ENCODE results near the gene DOCK10. TPM values are rescaled to one million over a fixed set of nuclear protein-coding genes. Genes with fewer than 3 reads are reported as not detected.

The DOCK10 gene
- total RNA-seq, 1 experiment from 2014 or later, result 1.1 TPM

DNA sequence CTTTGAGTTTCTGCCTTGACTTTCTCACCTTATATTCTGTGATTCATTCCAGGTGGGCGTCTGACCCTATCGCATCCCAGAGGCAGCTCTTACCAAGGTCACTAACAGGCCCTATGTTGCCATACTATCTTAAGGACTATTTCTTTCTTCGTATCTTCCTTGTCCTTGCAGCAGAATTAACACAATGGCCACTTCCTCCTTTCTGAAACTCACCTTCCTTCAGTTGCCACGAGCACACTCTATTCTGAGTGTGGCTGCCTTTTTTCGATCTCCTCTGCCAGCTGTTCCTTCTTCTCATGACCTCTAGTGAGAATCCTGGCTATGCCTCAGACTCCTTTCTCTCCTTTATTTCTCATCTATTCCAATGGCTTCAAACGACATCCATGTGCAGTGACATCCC is 165.7 kb downstream of the DOCK10 start:
- DNase-seq, result no peak
- Histone ChIP-seq H3K36me3 (replicated peaks; ENCODE audit: control insufficient read depth, insufficient read depth, low read length) (no peaks in the 10 kb centered on the region), H3K27me3 (ENCODE audit: control insufficient read depth, insufficient read depth, low read length) (no peaks in the 10 kb centered on the region), H3K4me3 (ENCODE audit: insufficient read depth, low read depth, low read length) (no peak overlapping the region)

DNA sequence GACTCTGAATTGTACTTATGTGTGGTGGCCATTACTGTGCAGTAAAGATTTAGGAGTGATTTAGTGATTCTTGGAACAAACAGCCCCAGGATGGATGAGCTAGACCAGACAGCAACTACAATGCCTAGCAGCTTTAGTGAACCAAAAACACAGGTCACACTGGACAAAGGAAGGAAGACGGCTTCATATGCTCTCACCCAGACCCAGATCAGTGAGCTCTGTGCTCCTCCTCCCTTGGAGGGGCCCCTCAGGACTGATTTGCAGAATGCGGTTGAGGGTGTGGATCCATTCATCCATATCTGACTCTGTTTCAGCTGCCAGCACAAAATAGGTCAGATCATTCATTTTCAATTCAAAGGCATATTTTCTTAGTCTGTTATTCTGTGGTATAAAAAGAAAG is 166.4 kb downstream of the DOCK10 start:
- Histone ChIP-seq H3K36me3 (replicated peaks; ENCODE audit: control insufficient read depth, insufficient read depth, low read length) (no peaks in the 10 kb centered on the region), H3K27me3 (ENCODE audit: control insufficient read depth, insufficient read depth, low read length) (no peaks in the 10 kb centered on the region), H3K4me3 (ENCODE audit: insufficient read depth, low read depth, low read length) (no peak overlapping the region)
- no peak for DNase-seq

DNA sequence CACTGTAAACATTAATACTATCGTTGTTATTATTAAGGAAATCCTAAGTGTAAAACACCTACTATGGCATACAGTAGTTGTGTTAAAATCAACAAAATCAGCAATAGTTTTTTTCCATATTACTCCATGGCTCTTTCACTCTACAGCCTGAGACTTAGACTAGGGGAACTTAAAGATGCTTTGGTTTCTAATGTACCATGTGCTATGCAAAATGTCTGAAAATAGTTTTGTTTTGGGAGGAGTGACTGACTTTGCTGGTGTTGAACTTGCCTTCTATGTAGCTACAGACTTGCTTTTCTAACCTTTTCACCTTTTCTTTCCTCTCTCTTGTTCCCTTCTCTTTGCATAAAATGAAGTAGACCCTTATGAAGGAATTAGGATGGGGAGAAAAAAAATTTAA is 167.1 kb downstream of the DOCK10 start:
- Histone ChIP-seq H3K27me3 (ENCODE audit: control insufficient read depth, insufficient read depth, low read length) (no peaks in the 10 kb centered on the region), H3K36me3 (replicated peaks; ENCODE audit: control insufficient read depth, insufficient read depth, low read length) (no peaks in the 10 kb centered on the region), H3K4me3 (ENCODE audit: insufficient read depth, low read depth, low read length) (no peak overlapping the region)
- no peak for DNase-seq

DNA sequence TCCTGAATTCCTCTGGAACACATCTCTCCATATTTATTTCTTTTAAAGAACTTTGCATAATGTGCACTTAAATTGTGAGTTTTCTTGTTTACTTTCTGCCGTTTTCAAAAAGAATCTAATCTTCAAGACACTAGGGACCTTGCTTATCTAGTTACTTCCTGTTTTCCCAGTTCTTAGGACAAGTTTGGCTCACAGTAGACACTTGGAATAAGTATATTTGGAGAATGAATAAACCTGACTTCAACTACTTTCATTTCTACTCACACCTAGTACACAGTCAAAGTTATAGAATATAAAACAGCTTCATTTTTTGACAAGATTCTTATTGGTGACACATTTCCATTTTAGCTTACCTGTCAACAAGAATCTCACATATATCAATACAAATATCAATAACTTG is 170.5 kb downstream of the DOCK10 start:
- DNase-seq, result no peak
- H3K4me3 ChIP-seq (ENCODE audit: insufficient read depth, low read depth, low read length), result no peak overlapping the region
- no peaks in the 10 kb centered on the region for H3K36me3 ChIP-seq (replicated peaks; ENCODE audit: control insufficient read depth, insufficient read depth, low read length)
- no peaks in the 10 kb centered on the region for H3K27me3 ChIP-seq (ENCODE audit: control insufficient read depth, insufficient read depth, low read length)

DNA sequence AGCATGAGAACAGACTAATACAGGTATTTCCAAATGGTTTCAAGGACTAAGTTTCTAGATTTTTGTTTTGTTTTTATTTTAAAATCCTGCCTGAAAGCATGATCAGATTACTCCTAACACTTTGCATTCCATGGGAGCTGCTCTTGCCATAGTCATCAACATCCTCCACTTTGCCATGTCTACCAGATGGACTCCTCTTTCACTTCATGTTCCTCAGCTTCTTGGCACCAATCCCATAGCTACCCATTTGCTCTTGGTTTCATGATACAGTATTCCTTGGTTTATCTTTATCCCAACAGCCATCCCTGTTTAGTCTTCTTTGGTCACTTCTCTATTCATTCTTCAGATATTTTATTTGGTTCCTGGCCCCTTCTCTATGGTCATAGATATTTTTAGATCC is 171.9 kb downstream of the DOCK10 start:
- H3K27me3 ChIP-seq (ENCODE audit: control insufficient read depth, insufficient read depth, low read length), result no peaks in the 10 kb centered on the region
- no peak overlapping the region for H3K4me3 ChIP-seq (ENCODE audit: insufficient read depth, low read depth, low read length)
- DNase-seq, result no peak
- no peaks in the 10 kb centered on the region for H3K36me3 ChIP-seq (replicated peaks; ENCODE audit: control insufficient read depth, insufficient read depth, low read length)

DNA sequence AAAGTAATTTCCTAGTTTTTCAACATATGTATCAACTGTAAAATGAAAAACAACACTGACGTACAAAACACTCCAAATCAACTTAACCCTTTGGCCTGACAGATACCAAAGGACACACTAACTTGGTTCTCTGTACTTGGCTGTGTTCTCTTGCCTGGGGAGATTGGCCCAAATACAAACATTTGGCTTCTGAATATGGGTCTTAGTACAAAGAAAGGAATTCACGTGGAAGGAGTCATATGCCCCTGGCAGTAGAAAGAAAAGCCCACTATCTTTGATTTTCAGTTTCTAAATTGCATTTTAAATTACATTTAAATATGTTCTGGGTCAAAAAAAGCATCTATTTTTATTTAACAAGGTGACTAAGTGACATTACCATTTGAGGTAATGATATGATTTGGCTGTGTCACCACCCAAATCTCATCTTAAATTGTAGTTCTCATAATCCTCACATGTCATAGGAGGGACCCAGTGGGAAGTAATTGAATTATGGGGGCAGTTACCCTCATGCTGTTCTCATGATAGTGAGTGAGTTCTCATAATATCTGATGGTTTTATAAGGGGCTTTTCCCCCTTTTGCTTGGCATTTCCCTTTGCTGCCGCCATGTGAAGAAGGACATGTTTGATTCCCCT is 172.6 kb downstream of the DOCK10 start:
- Histone ChIP-seq H3K27me3 (ENCODE audit: control insufficient read depth, insufficient read depth, low read length) (no peaks in the 10 kb centered on the region), H3K4me3 (ENCODE audit: insufficient read depth, low read depth, low read length) (no peak overlapping the region), H3K36me3 (replicated peaks; ENCODE audit: control insufficient read depth, insufficient read depth, low read length) (no peaks in the 10 kb centered on the region)
- no peak for DNase-seq

DNA sequence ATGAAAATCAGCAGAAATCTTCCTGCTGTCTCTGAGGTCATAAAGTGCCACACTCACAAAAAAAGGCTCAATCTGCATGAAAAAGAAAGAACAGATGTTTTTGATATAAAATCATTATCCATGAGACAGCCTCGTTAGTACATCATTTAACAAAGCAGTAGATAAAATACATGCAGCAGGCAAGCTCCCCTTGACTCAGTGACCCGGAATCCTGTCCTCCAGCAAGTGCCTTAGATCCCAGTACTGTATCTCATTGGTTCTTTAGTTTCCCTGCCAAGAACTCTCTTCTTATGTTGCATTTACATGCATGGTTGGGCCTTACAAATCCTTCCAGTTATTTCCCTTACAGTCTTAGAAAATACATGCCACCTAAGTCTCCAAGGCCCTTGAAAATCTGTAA is 177.3 kb downstream of the DOCK10 start:
- H3K36me3 ChIP-seq (replicated peaks; ENCODE audit: control insufficient read depth, insufficient read depth, low read length), result no peaks in the 10 kb centered on the region
- DNase-seq, result peak; percentile 5
- no peaks in the 10 kb centered on the region for H3K27me3 ChIP-seq (ENCODE audit: control insufficient read depth, insufficient read depth, low read length)
- no peak overlapping the region for H3K4me3 ChIP-seq (ENCODE audit: insufficient read depth, low read depth, low read length)

DNA sequence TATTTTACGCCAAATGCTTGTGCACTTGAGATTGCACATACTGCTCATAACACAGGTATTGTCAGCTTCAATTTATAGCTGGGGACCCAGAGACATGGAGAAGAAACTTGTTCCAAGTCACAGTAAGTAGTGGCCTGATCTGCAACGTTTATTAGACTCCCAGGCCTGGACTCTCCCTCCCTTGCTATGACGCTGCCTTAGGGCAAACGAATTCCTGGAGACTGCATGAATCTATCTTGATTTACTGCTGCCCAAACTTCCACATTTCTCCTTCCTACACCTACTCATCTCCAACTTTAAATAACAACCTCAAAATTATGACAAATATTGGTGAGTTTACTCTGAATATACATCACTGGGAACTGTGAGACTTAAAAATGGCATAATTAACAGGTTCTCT is 181.0 kb downstream of the DOCK10 start:
- Histone ChIP-seq H3K4me3 (ENCODE audit: insufficient read depth, low read depth, low read length) (no peak overlapping the region), H3K27me3 (ENCODE audit: control insufficient read depth, insufficient read depth, low read length) (no peaks in the 10 kb centered on the region), H3K36me3 (replicated peaks; ENCODE audit: control insufficient read depth, insufficient read depth, low read length) (no peaks in the 10 kb centered on the region)
- DNase-seq, result no peak

DNA sequence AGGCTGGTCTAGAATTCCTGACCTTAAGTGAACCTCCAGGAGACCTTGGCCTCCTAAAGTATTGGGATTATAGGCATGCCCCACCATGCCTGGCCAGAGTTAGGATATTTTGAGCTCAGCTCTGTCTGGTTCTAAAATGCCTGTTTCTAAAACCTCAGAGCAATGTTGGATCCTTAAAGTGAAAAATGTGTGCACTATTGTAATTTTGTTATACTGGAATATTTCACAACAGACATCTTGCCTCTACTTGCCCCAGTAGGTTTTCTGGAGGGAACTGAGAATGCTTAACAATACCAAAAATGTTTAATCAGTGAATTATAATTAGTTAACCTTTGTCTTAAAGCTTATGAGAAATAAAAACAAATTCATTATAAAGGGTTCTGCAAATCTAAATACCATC is 181.5 kb downstream of the DOCK10 start:
- H3K27me3 ChIP-seq (ENCODE audit: control insufficient read depth, insufficient read depth, low read length), result no peaks in the 10 kb centered on the region
- no peaks in the 10 kb centered on the region for H3K36me3 ChIP-seq (replicated peaks; ENCODE audit: control insufficient read depth, insufficient read depth, low read length)
- DNase-seq, result no peak
- H3K4me3 ChIP-seq (ENCODE audit: insufficient read depth, low read depth, low read length), result no peak overlapping the region

DNA sequence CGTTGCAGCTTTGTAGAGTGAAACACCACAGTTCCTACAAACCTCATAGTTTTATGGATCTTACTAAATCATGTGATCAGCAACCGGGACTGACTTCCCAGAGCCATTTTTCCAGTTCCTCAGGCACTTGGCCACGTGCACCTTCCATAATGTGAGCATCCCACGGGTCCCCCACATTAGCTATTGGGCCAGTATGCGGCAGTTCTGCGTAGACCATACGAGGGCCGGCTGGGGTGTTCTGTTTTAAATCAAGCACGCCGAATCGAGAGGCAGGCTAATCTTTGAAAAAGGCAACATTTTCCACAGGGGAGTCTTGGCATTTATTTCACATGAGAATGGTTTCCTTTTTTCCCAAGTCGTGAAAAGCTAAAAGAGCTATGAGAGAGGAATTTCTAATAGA is 190.5 kb downstream of the DOCK10 start:
- DNase-seq, result no peak
- H3K4me3 ChIP-seq (ENCODE audit: insufficient read depth, low read depth, low read length), result no peak overlapping the region
- H3K27me3 ChIP-seq (ENCODE audit: control insufficient read depth, insufficient read depth, low read length), result no peaks in the 10 kb centered on the region
- H3K36me3 ChIP-seq (replicated peaks; ENCODE audit: control insufficient read depth, insufficient read depth, low read length), result no peaks in the 10 kb centered on the region

DNA sequence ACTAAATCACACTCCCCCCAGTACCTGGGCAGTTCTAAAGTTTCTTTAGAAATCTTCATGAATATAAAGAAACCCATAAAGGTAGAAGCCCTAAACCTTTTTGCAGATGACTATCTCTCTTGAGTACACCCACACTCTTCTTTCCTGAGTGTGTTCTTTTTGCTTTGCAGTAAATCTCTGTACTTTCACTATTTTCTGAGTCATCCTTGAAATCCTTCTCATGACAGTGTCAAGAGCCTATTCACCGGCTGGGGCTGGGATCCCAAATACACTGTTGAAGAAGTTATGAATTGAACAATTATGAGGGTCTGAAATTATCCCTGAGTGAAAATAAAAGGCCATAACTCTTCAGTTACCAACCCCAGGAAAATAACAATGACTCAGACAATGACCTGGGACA is 192.2 kb downstream of the DOCK10 start:
- no peak overlapping the region for H3K4me3 ChIP-seq (ENCODE audit: insufficient read depth, low read depth, low read length)
- H3K36me3 ChIP-seq (replicated peaks; ENCODE audit: control insufficient read depth, insufficient read depth, low read length), result no peaks in the 10 kb centered on the region
- H3K27me3 ChIP-seq (ENCODE audit: control insufficient read depth, insufficient read depth, low read length), result no peaks in the 10 kb centered on the region
- DNase-seq, result no peak

DNA sequence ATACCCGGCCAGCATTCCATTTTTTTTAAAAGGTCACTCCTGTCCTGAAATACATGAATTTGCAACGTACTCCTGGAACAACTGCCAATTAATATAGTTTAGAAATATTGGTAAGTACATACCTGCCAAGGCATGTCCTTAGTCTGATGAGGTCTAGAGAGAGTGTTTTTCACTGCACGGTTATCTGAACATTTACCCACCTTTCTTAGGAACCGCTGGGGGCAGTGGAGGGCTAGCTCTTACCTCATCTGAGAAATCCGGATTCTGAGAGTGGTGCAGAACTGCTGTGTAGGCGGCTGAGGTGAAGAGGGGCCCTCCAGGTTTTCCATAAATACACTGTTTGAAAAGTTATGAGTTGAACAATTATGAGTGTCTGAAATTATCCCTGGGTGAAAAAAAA is 193.0 kb downstream of the DOCK10 start:
- Histone ChIP-seq H3K36me3 (replicated peaks; ENCODE audit: control insufficient read depth, insufficient read depth, low read length) (no peaks in the 10 kb centered on the region), H3K27me3 (ENCODE audit: control insufficient read depth, insufficient read depth, low read length) (no peaks in the 10 kb centered on the region), H3K4me3 (ENCODE audit: insufficient read depth, low read depth, low read length) (no peak overlapping the region)
- peak; percentile 11 for DNase-seq

DNA sequence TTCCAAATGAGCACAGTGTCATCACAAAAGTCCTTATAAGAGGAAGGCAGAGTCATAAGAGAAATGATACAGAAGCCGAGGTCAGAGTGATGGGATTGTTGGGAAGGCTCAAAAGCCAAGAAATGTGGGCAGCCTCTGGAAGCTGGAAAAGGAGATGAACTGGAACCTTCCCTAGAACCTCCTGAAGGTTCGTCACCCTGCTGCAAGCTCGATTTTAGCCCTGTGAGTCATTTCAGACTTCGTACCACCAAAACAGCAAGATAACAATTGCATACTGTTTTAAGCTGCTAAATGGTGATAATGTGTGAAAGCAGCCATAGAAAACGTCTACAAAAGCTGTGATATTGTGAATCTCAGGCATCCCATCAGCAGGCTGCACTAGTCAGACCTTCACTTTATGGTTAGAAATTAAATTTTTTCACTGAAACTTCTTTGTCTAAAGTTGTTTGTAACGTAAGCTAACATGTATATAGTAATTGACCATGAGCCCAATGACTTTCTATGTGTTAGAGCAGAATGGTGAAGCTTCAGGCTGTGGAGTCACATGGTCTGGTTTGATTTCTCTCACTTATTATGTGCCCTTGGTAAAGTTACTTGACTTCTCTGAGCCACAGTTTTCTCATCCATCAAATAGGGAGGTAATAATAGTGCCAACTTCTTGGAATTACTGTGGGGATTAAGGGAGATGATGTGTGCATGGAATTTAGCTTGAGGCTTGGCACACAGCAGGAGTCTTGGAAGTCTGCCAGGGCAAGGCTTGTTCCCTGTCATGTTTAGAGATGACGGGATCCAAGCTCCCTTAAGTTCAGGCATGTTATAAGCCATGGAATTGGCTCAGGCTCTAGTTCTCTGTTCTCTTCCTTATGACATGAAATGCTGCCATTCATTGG is 194.1 kb downstream of the DOCK10 start:
- H3K36me3 ChIP-seq (replicated peaks; ENCODE audit: control insufficient read depth, insufficient read depth, low read length), result no peaks in the 10 kb centered on the region
- no peak for DNase-seq

DNA sequence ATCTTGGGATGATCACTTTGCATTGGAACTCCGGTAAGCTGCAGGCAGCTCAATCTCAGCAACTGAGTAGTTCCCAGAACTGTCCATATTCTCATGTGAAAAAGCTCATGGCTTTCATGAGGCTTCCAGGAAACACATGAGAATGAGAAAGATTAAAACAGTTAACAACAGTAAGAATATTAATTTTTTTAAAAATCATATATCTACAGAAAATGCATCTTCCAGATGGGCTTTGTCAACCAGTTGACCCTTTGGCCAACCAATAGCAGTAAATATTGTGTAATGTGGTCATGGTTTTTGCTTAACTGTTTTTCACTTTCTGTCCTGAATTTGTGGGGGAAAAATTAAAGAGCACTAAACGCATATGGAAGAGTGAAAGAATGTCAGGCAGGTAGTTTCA is 194.9 kb downstream of the DOCK10 start:
- DNase-seq, result no peak
- no peak overlapping the region for H3K4me3 ChIP-seq (ENCODE audit: insufficient read depth, low read depth, low read length)
- H3K27me3 ChIP-seq (ENCODE audit: control insufficient read depth, insufficient read depth, low read length), result no peaks in the 10 kb centered on the region
- no peaks in the 10 kb centered on the region for H3K36me3 ChIP-seq (replicated peaks; ENCODE audit: control insufficient read depth, insufficient read depth, low read length)

More for the DNA sequence above, 194.1 kb downstream of the DOCK10 start:
- no peak overlapping the region for H3K4me3 ChIP-seq (ENCODE audit: insufficient read depth, low read depth, low read length)
- no peaks in the 10 kb centered on the region for H3K27me3 ChIP-seq (ENCODE audit: control insufficient read depth, insufficient read depth, low read length)

DNA sequence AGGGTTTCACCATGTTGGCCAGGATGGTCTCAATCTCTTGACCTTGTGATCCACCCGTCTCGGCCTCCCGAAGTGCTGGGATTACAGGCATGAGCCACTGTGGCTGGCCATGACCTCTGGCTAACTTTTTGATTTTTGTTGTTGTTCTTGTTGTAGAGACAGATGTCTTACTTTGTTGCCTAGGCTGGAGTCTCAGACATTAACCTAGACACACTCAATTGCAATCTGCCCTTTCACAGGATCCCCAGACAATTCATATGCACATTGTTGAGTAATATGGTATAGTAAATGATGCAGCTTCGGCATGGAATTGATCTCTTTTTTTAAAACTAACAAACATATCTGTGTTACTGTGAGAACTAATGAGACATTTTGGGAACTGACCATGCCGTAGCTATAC is 195.6 kb downstream of the DOCK10 start:
- no peak overlapping the region for H3K4me3 ChIP-seq (ENCODE audit: insufficient read depth, low read depth, low read length)
- no peaks in the 10 kb centered on the region for H3K36me3 ChIP-seq (replicated peaks; ENCODE audit: control insufficient read depth, insufficient read depth, low read length)
- DNase-seq, result no peak
- no peaks in the 10 kb centered on the region for H3K27me3 ChIP-seq (ENCODE audit: control insufficient read depth, insufficient read depth, low read length)
